ENCODE data around the gene PAPOLA. TPM values are rescaled to one million over a fixed set of nuclear protein-coding genes. Genes with fewer than 3 reads are reported as not detected.

The PAPOLA gene
- total RNA-seq, 1 donor from 2014 or later, result 235 TPM

- no peaks in the 10 kb centered on the region for H3K4me1 Mint-ChIP-seq
- no peaks in the 10 kb centered on the region for H3K36me3 ChIP-seq
- no peak overlapping the region for H3K9ac ChIP-seq
- no peaks in the 10 kb centered on the region for H3K79me2 ChIP-seq (ENCODE audit: low read depth)
- H3K36me3 Mint-ChIP-seq, result no peaks in the 10 kb centered on the region
- H4K20me1 ChIP-seq (ENCODE audit: low read depth), result no peaks in the 10 kb centered on the region
- H3K27me3 Mint-ChIP-seq (ENCODE audit: insufficient read depth, low read depth), result no peaks in the 10 kb centered on the region
- no peak overlapping the region for H3K27ac ChIP-seq
- H3K27ac Mint-ChIP-seq, result no peak overlapping the region
- no peak for DNase-seq (ENCODE audit: low spot score)
- TF ChIP-seq EZH2 (IDR thresholded peaks at IDR 0.05), result no peak
- TF ChIP-seq, protein P1, sequence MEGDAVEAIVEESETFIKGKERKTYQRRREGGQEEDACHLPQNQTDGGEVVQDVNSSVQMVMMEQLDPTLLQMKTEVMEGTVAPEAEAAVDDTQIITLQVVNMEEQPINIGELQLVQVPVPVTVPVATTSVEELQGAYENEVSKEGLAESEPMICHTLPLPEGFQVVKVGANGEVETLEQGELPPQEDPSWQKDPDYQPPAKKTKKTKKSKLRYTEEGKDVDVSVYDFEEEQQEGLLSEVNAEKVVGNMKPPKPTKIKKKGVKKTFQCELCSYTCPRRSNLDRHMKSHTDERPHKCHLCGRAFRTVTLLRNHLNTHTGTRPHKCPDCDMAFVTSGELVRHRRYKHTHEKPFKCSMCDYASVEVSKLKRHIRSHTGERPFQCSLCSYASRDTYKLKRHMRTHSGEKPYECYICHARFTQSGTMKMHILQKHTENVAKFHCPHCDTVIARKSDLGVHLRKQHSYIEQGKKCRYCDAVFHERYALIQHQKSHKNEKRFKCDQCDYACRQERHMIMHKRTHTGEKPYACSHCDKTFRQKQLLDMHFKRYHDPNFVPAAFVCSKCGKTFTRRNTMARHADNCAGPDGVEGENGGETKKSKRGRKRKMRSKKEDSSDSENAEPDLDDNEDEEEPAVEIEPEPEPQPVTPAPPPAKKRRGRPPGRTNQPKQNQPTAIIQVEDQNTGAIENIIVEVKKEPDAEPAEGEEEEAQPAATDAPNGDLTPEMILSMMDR (IDR thresholded peaks at IDR 0.05), result no peak
- TF ChIP-seq EZH2phosphoT487 (IDR thresholded peaks at IDR 0.05), result no peak
- no peaks in the 10 kb centered on the region for H3K9me3 ChIP-seq (ENCODE audit: low read depth)
- H3K4me1 ChIP-seq, result no peaks in the 10 kb centered on the region
- no peak overlapping the region for H3K4me3 Mint-ChIP-seq
- H3K9me3 Mint-ChIP-seq, result no peaks in the 10 kb centered on the region
- no peak overlapping the region for H3K4me2 ChIP-seq
- H3K27me3 ChIP-seq, result no peaks in the 10 kb centered on the region
- no peaks in the 10 kb centered on the region for H3F3A ChIP-seq (ENCODE audit: low read depth)
- H2AFZ ChIP-seq (replicated peaks), result no peak overlapping the region
- H3K4me3 ChIP-seq, result no peak overlapping the region
Measured at GRCh38 chr14:96494331-96494730, 7.9 kb upstream of the PAPOLA start.

- Histone ChIP-seq H3K36me3 (no peaks in the 10 kb centered on the region), H3K4me1 (peaks cover 7% of the 10 kb centered on the region), H3F3A (ENCODE audit: low read depth) (no peaks in the 10 kb centered on the region), H4K20me1 (ENCODE audit: low read depth) (no peaks in the 10 kb centered on the region), H3K27me3 (no peaks in the 10 kb centered on the region), H3K9me3 (ENCODE audit: low read depth) (no peaks in the 10 kb centered on the region), H3K4me2 (no peak overlapping the region), H3K9ac (no peak overlapping the region), H2AFZ (replicated peaks) (no peak overlapping the region), H3K27ac (no peak overlapping the region), H3K4me3 (no peak overlapping the region), H3K79me2 (ENCODE audit: low read depth) (peaks cover 10% of the 10 kb centered on the region)
- DNase-seq (ENCODE audit: low spot score), result no peak
- H3K27me3 Mint-ChIP-seq (ENCODE audit: insufficient read depth, low read depth), result peaks cover 5% of the 10 kb centered on the region
- H3K36me3 Mint-ChIP-seq, result no peaks in the 10 kb centered on the region
- peaks cover 6% of the 10 kb centered on the region for H3K4me1 Mint-ChIP-seq
- no peaks in the 10 kb centered on the region for H3K9me3 Mint-ChIP-seq
- no peak overlapping the region for H3K27ac Mint-ChIP-seq
- TF ChIP-seq EZH2phosphoT487 (IDR thresholded peaks at IDR 0.05) (no peak), EZH2 (IDR thresholded peaks at IDR 0.05) (no peak)
- TF ChIP-seq, protein P1 (IDR thresholded peaks at IDR 0.05), result no peak
- no peak overlapping the region for H3K4me3 Mint-ChIP-seq
Measured at GRCh38 chr14:96497087-96497486, 5.1 kb upstream of the PAPOLA start.

GRCh38 chr14:96497586-96497985, 4.6 kb upstream of the PAPOLA start:
- no peak overlapping the region for H3K27ac ChIP-seq

More at GRCh38 chr14:96497586-96497985, 4.6 kb upstream of the PAPOLA start:
- Mint-ChIP-seq H3K4me3 (no peak overlapping the region), H3K4me1 (peaks cover 6% of the 10 kb centered on the region), H3K27me3 (ENCODE audit: insufficient read depth, low read depth) (peaks cover 6% of the 10 kb centered on the region), H3K27ac (no peak overlapping the region), H3K36me3 (no peaks in the 10 kb centered on the region), H3K9me3 (no peaks in the 10 kb centered on the region)
- Histone ChIP-seq H3F3A (ENCODE audit: low read depth) (peaks cover 1% of the 10 kb centered on the region), H2AFZ (replicated peaks) (no peak overlapping the region), H3K79me2 (ENCODE audit: low read depth) (peaks cover 15% of the 10 kb centered on the region), H3K4me3 (no peak overlapping the region), H3K9me3 (ENCODE audit: low read depth) (no peaks in the 10 kb centered on the region), H3K36me3 (no peaks in the 10 kb centered on the region), H3K4me1 (peaks cover 7% of the 10 kb centered on the region), H4K20me1 (ENCODE audit: low read depth) (no peaks in the 10 kb centered on the region), H3K9ac (no peak overlapping the region), H3K27me3 (no peaks in the 10 kb centered on the region), H3K4me2 (no peak overlapping the region)
- DNase-seq (ENCODE audit: low spot score), result no peak
- TF ChIP-seq EZH2phosphoT487 (IDR thresholded peaks at IDR 0.05), result no peak
- no peak for TF ChIP-seq EZH2 (IDR thresholded peaks at IDR 0.05)
- TF ChIP-seq, protein P1 (IDR thresholded peaks at IDR 0.05), result no peak

Data from neural progenitor cell (in vitro differentiated cells).